H1 (cell line): ENCODE results near the gene MFNG. TPM values are rescaled to one million over a fixed set of nuclear protein-coding genes. Genes with fewer than 3 reads are reported as not detected.
A peak's percentile ranks its signal among the peaks of the same experiment; 100 is the strongest.

Experiments
- CTCF ChIA-PET: fragments of 300-600 bp; sonication (Branson Sonifier 250); formaldehyde crosslinking; loops from one replicate; lab custom pipeline; 2021; ENCODE audit not compliant: partially characterized antibody; lab: Charles Lee
- POLR2A ChIA-PET: fragments of 300-600 bp; sonication (Branson Sonifier 250); formaldehyde crosslinking; loops from one replicate; lab custom pipeline; 2021; ENCODE audit warnings: inconsistent platforms; ENCODE audit not compliant: partially characterized antibody; lab: Charles Lee
- DNase-seq, 2 experiments: peaks; one replicate each; pipeline versions ENCODE4 v3.0.0 to v3.0.0-alpha.2; 2010 to 2022; ENCODE audit warnings: low spot score in 2 of 2, low read depth in 1 of 2, mixed read lengths in 1 of 2
- FAIRE-seq: peaks from 2 replicates; lab custom pipeline; 2011; peaks lifted over from hg19 to GRCh38; lab: Jason Lieb, UNC
- H2AFZ ChIP-seq: 2 replicates; pipeline ENCODE4 v1.8.1; 2012; ENCODE audit warnings: low read length, inconsistent platforms
- H2AK5ac ChIP-seq: 2 replicates; pipeline ENCODE4 v1.6.1; 2013; ENCODE audit warnings: low read depth, low read length
- H2BK120ac ChIP-seq: replicated peaks from 2 replicates; pipeline ENCODE3; 2013; ENCODE audit warnings: low read depth, low read length, inconsistent platforms
- H2BK12ac ChIP-seq: 2 replicates; pipeline ENCODE4 v1.6.1; 2013; ENCODE audit warnings: low read depth, low read length
- H2BK15ac ChIP-seq: 2 replicates; pipeline ENCODE4 v1.6.1; 2013; ENCODE audit warnings: low read length
- H2BK20ac ChIP-seq: 2 replicates; pipeline ENCODE4 v1.6.1; 2013; ENCODE audit warnings: low read length
- H2BK5ac ChIP-seq: 2 replicates; pipeline ENCODE4 v1.6.1; 2013; ENCODE audit warnings: low read depth, low read length
- H3K14ac ChIP-seq: 2 replicates; pipeline ENCODE4 v1.6.1; 2013; ENCODE audit warnings: inconsistent platforms; ENCODE audit not compliant: insufficient read length
- H3K18ac ChIP-seq: 2 replicates; pipeline ENCODE4 v1.6.1; 2013; ENCODE audit warnings: low read length; ENCODE audit errors: extremely low read depth
- H3K23ac ChIP-seq: 2 replicates; pipeline ENCODE4 v1.6.1; 2013; ENCODE audit warnings: inconsistent platforms; ENCODE audit not compliant: insufficient read length
- H3K23me2 ChIP-seq: 2 replicates; pipeline ENCODE4 v1.6.1; 2013; ENCODE audit warnings: low read depth, low read length
- H3K27ac ChIP-seq: 2 replicates; pipeline ENCODE4 v1.6.1; 2011; ENCODE audit warnings: low read depth, low read length, inconsistent platforms
- H3K27me3 ChIP-seq, 4 experiments: replicated peaks in 1 of 4; 1 replicate in 1 of 4; 2 replicates in 3 of 4; pipeline versions ENCODE4 v1.6.1 to v1.8.1; 2011 to 2013; ENCODE audit warnings: low read length in 3 of 4, mild to moderate bottlenecking in 3 of 4, inconsistent platforms in 2 of 4, mixed read lengths in 2 of 4, moderate library complexity in 1 of 4; ENCODE audit not compliant: control insufficient read depth in 3 of 4, insufficient read depth in 3 of 4; ENCODE audit errors: extremely low read depth in 1 of 4
- H3K36me3 ChIP-seq, 4 experiments: 2 replicates each; pipeline versions ENCODE4 v1.6.1 to v1.8.1; 2011 to 2013; ENCODE audit warnings: mild to moderate bottlenecking in 4 of 4, low read length in 3 of 4, moderate library complexity in 2 of 4, control low read depth in 1 of 4, inconsistent platforms in 1 of 4; ENCODE audit not compliant: insufficient read depth in 4 of 4, control insufficient read depth in 2 of 4
- H3K4ac ChIP-seq: replicated peaks from 2 replicates; pipeline ENCODE3; 2013; ENCODE audit warnings: low read length, low read depth, mixed read lengths, inconsistent platforms; ENCODE audit not compliant: insufficient read length
- H3K4me1 ChIP-seq, 4 experiments: replicated peaks in 1 of 4; 1 replicate in 1 of 4; 2 replicates in 3 of 4; pipeline versions ENCODE4 v1.6.1 to v1.8.1; 2011 to 2013; ENCODE audit warnings: low read length in 3 of 4, inconsistent platforms in 2 of 4, mixed read lengths in 1 of 4; ENCODE audit not compliant: insufficient read depth in 4 of 4, control insufficient read depth in 3 of 4
- H3K4me2 ChIP-seq, 2 experiments: 2 replicates each; pipeline versions ENCODE4 v1.6.1 to v1.8.1; 2011 to 2013; ENCODE audit warnings: low read depth in 2 of 2, low read length in 2 of 2, control low read depth in 1 of 2, inconsistent platforms in 1 of 2, mild to moderate bottlenecking in 1 of 2; ENCODE audit not compliant: insufficient read depth in 1 of 2
- H3K4me3 ChIP-seq, 4 experiments: fragments of 200-600, 300-600 bp in 1 of 4; sonication (generic), shearing (Covaris generic), sonication (Bioruptor Twin) in 1 of 4; 2 replicates each; pipeline versions ENCODE4 v1.5.1 to v1.8.1; 2011 to 2016; ENCODE audit warnings: low read length in 4 of 4, low read depth in 3 of 4, control low read depth in 2 of 4, inconsistent platforms in 2 of 4, mild to moderate bottlenecking in 2 of 4, mixed read lengths in 1 of 4, moderate library complexity in 1 of 4; ENCODE audit not compliant: insufficient read depth in 2 of 4; ENCODE audit errors: extremely low read depth in 1 of 4
- H3K56ac ChIP-seq: replicated peaks from 2 replicates; pipeline ENCODE3; 2013; ENCODE audit warnings: low read depth, mild to moderate bottlenecking, mixed read lengths, low read length, inconsistent platforms; ENCODE audit not compliant: insufficient read length
- H3K79me1 ChIP-seq: 2 replicates; pipeline ENCODE4 v1.6.1; 2013; ENCODE audit warnings: low read depth, low read length, control low read depth
- H3K79me2 ChIP-seq, 2 experiments: 2 replicates each; pipeline versions ENCODE4 v1.6.1 to v1.8.1; 2012 to 2013; ENCODE audit warnings: low read length in 2 of 2, mild to moderate bottlenecking in 2 of 2, inconsistent platforms in 1 of 2; ENCODE audit not compliant: insufficient read depth in 2 of 2, control insufficient read depth in 1 of 2
- H3K9ac ChIP-seq, 4 experiments: replicated peaks in 1 of 4; 1 replicate in 1 of 4; 2 replicates in 3 of 4; pipeline versions ENCODE4 v1.6.1 to v1.8.1; 2011 to 2013; ENCODE audit warnings: low read depth in 3 of 4, low read length in 3 of 4, control low read depth in 2 of 4, mild to moderate bottlenecking in 2 of 4, moderate library complexity in 2 of 4, inconsistent platforms in 1 of 4; ENCODE audit errors: extremely low read depth in 1 of 4
- H3K9me3 ChIP-seq, 2 experiments: 2 replicates each; pipeline versions ENCODE4 v1.6.1 to v1.8.1; 2012 to 2013; ENCODE audit warnings: mild to moderate bottlenecking in 2 of 2, moderate library complexity in 2 of 2, control low read depth in 1 of 2, inconsistent platforms in 1 of 2, low read depth in 1 of 2, low read length in 1 of 2, mixed read lengths in 1 of 2; ENCODE audit not compliant: insufficient read depth in 2 of 2
- H4K20me1 ChIP-seq, 2 experiments: replicated peaks in 1 of 2; 2 replicates each; pipeline versions ENCODE3 to v1.8.1; 2011 to 2013; ENCODE audit warnings: inconsistent platforms in 2 of 2, low read length in 2 of 2, mild to moderate bottlenecking in 1 of 2; ENCODE audit not compliant: insufficient read depth in 2 of 2, control insufficient read depth in 1 of 2
- H4K5ac ChIP-seq: 2 replicates; pipeline ENCODE4 v1.6.1; 2013; ENCODE audit warnings: low read length, low read depth, mixed read lengths, inconsistent platforms; ENCODE audit not compliant: insufficient read length
- H4K8ac ChIP-seq: 2 replicates; pipeline ENCODE4 v1.8.0; 2013; ENCODE audit warnings: mild to moderate bottlenecking, moderate library complexity, low read length, inconsistent platforms; ENCODE audit not compliant: insufficient read depth; ENCODE audit errors: extremely low read depth
- H4K91ac ChIP-seq: replicated peaks from 2 replicates; pipeline ENCODE3; 2013; ENCODE audit warnings: low read length, mixed read lengths, inconsistent platforms; ENCODE audit not compliant: insufficient read length
- ASH2L ChIP-seq: fragments of 200-600, 300-600 bp; sonication (generic); IDR thresholded peaks from one replicate; pipeline ENCODE4 v1.7.1; 2017; ENCODE audit warnings: low read length
- ATF3 ChIP-seq: IDR thresholded peaks from 2 replicates; pipeline ENCODE4 v1.6.1; 2011; ENCODE audit warnings: low read depth, mild to moderate bottlenecking, low read length; ENCODE audit not compliant: insufficient read depth
- CREB1 ChIP-seq: IDR thresholded peaks from 2 replicates; pipeline ENCODE4 v1.6.1; 2012; ENCODE audit warnings: inconsistent platforms
- HDAC6 ChIP-seq: IDR thresholded peaks from one replicate; pipeline ENCODE4 v1.7.1; 2012; ENCODE audit warnings: low read depth, mild to moderate bottlenecking, inconsistent platforms, low read length, moderate library complexity
- MAX ChIP-seq: IDR thresholded peaks from 2 replicates; pipeline ENCODE4 v1.6.1; 2012; ENCODE audit warnings: inconsistent platforms
- RAD21 ChIP-seq, 2 experiments: IDR thresholded peaks in 1 of 2; conservative IDR thresholded peaks in 1 of 2; 2 replicates each; pipeline ENCODE4 v1.6.1; 2011; ENCODE audit warnings: low read depth in 2 of 2, low read length in 2 of 2, improper control_type of control experiment in 1 of 2, inconsistent platforms in 1 of 2, mild to moderate bottlenecking in 1 of 2, moderate library complexity in 1 of 2
- SIRT6 ChIP-seq: IDR thresholded peaks from one replicate; pipeline ENCODE4 v1.7.1; 2012; ENCODE audit warnings: low read length, inconsistent platforms
- SRF ChIP-seq: IDR thresholded peaks from 2 replicates; pipeline ENCODE4 v1.6.1; 2011; ENCODE audit warnings: mild to moderate bottlenecking, low read depth, low read length, moderate library complexity
- WGBS, 2 experiments: shearing (Covaris generic) in 1 of 2; methylation state at CpG; one replicate each; pipeline versions ENCODE4 v1.1.6 to v1.1.7; 2013 to 2015; ENCODE audit warnings: low lambda C conversion rate in 2 of 2, mixed read lengths in 2 of 2, inconsistent platforms in 1 of 2, low coverage in 1 of 2, missing lambda C conversion rate in 1 of 2; ENCODE audit not compliant: insufficient replicate concordance in 2 of 2, insufficient coverage in 1 of 2, insufficient read length in 1 of 2; ENCODE audit errors: extremely low coverage in 1 of 2, missing lambda C conversion rate in 1 of 2; 5-methylcytosine and 5-hydroxymethylcytosine counted together
- polyA plus RNA-seq, 7 experiments: library from polyadenylated mRNA; depleted of rRNA in 3 of 7; stranded (reverse) in 5 of 7; unstranded in 2 of 7; fragments of >200 nt in 5 of 7; fragments of 200-250 nt in 2 of 7; gene quantifications; 1 replicate in 5 of 7; 2 replicates in 1 of 7; 4 replicates in 1 of 7; pipeline versions ENCODE4 v1.2.1 to v1.2.3, GENCODE V29; 2011 to 2013; ENCODE audit warnings: missing spikeins in 2 of 7, mixed read lengths in 2 of 7
- total RNA-seq: library from RNA; stranded (reverse); fragmentation: NEBNext Ultra II Directional; extraction: Animal tissue kit (Norgen Biotek cat#: 25700); gene quantifications from 2 replicates; pipeline ENCODE4 v1.2.1, GENCODE V29; 2021

Gene MFNG
- total and polyA plus RNA-seq, 2 of the 8 experiments (the other 6 are each of a cell fraction or from before 2014, with no cell fraction given): 1.7 to 5.5 TPM

- POLR2A ChIA-PET: interaction anchor here (1.4 kb wide), 1 partner anchor 62 kb away, joined by 5 read pairs; no protein-coding TSS in a partner anchor
- Histone ChIP-seq H3K4me1 (peaks cover 0 to 23% (median 11%) of the 10 kb centered on the region in 4 experiments; a peak in 5 of 7 replicates), H4K91ac (no peak overlapping the region), H4K20me1 (no peaks in the 10 kb centered on the region), H2AK5ac (no peak overlapping the region), H3K27me3 (no peaks in the 10 kb centered on the region), H3K4me2 (no peak overlapping the region), H3K4ac (no peak overlapping the region), H3K9me3 (no peaks in the 10 kb centered on the region), H3K18ac (no peak overlapping the region), H4K5ac (no peak overlapping the region), H3K56ac (no peak overlapping the region), H3K27ac (no peak overlapping the region), H3K23me2 (no peaks in the 10 kb centered on the region), H3K4me3 (no peak overlapping the region), H3K9ac (no peak overlapping the region), H3K14ac (no peak overlapping the region), H2BK20ac (no peak overlapping the region), H2BK15ac (no peak overlapping the region; the same call in 1 of the 2 replicates), H3K23ac (no peak overlapping the region), H2BK5ac (no peak overlapping the region), H2BK12ac (peak overlapping the region; percentile 27; the same call in 1 of the 2 replicates), H3K79me1 (no peaks in the 10 kb centered on the region), H4K8ac (0 out of 2 replicates have a peak overlapping the region, but pooled peaks have one; percentile 30), H3K79me2 (no peaks in the 10 kb centered on the region), H3K36me3 (no peaks in the 10 kb centered on the region; a peak in 2 of 8 replicates), H2BK120ac (no peak overlapping the region), H2AFZ (no peak overlapping the region)
- WGBS, 2 experiments: 89% methylated on average over 11 of the region's 13 CpGs; no CpG with 5 or more reads in 1 of the 2 experiments
- DNase-seq (no peak), FAIRE-seq (no peak)
- CTCF ChIA-PET: interaction anchor here (0.9 to 21.5 kb wide), 10 partner anchors 8 to 239 kb away, joined by 3 to 312 read pairs (median 6); no protein-coding TSS in a partner anchor
- TF ChIP-seq RAD21 (IDR thresholded peaks at IDR 0.05 in 1 of 2, conservative IDR thresholded peaks at IDR 0.05 in 1 of 2; ENCODE audit: low read depth in 2 of 2, low read length in 2 of 2) (no peak), SIRT6 (no peak), SRF (no peak), ATF3 (no peak), ASH2L (no peak), MAX (no peak), CREB1 (no peak), HDAC6 (no peak)
These were observed 13.8 kb upstream of the MFNG start for GRCh38 chr22:37499789-37500540.
